SK-N-MC (cell line): ENCODE results near the gene TADA2B.

Experiments used
- DNase-seq: peaks from one replicate; pipeline ENCODE4 v3.0.0-alpha.2; 2011; ENCODE audit warnings: low read depth, low spot score
- H3K27ac ChIP-seq: fragments of 200-600 bp; sonication (generic); 2 replicates; pipeline ENCODE4 v1.5.1; 2016; ENCODE audit warnings: mixed run types
- H3K36me3 ChIP-seq: fragments of 200-600 bp; sonication (generic); 2 replicates; pipeline ENCODE4 v1.6.1; 2017; ENCODE audit warnings: antibody characterized with exemption, low read length, mixed read lengths; ENCODE audit not compliant: insufficient read depth
- H3K4me3 ChIP-seq: fragments of 200-600 bp; sonication (generic); 2 replicates; pipeline ENCODE4 v1.5.1; 2016
- H3K9ac ChIP-seq: fragments of 200-600 bp; sonication (generic); 2 replicates; pipeline ENCODE4 v1.8.0; 2017; ENCODE audit warnings: mixed run types, mixed read lengths; ENCODE audit not compliant: insufficient read length
- H3K9me3 ChIP-seq: fragments of 200-600 bp; sonication (generic); 2 replicates; pipeline ENCODE4 v1.6.1; 2017; ENCODE audit warnings: low read depth, mild to moderate bottlenecking, antibody characterized with exemption, low read length, moderate library complexity, mixed read lengths
- EZH2 ChIP-seq: fragments of 200-600 bp; sonication (generic); IDR thresholded peaks from one replicate; pipeline ENCODE4 v1.6.1; 2017; ENCODE audit warnings: antibody characterized with exemption
- FOXP2 ChIP-seq: optimal IDR thresholded peaks from 2 replicates; pipeline ENCODE3; 2011; ENCODE audit warnings: mild to moderate bottlenecking, moderate library complexity; ENCODE audit not compliant: insufficient read depth; ENCODE audit errors: extremely low read length, control extremely low read depth
- POLR2AphosphoS5 ChIP-seq: IDR thresholded peaks from 2 replicates; pipeline ENCODE4 v1.6.1; 2012; ENCODE audit warnings: mild to moderate bottlenecking, low read depth, low read length, borderline replicate concordance

TADA2B gene

GRCh38 chr4:7027284-7027683 lies 15.9 kb upstream of the TADA2B start:
- no peak overlapping the region for H3K27ac ChIP-seq
- no peak for TF ChIP-seq FOXP2
- no peak for TF ChIP-seq EZH2
- TF ChIP-seq POLR2AphosphoS5, result no peak
- H3K4me3 ChIP-seq, result no peak overlapping the region
- DNase-seq, result no peak
- no peaks in the 10 kb centered on the region for H3K9me3 ChIP-seq
- H3K36me3 ChIP-seq, result no peaks in the 10 kb centered on the region
- H3K9ac ChIP-seq, result no peak overlapping the region

- Histone ChIP-seq H3K4me3 (no peak overlapping the region), H3K27ac (no peak overlapping the region), H3K9me3 (no peaks in the 10 kb centered on the region), H3K9ac (no peak overlapping the region), H3K36me3 (no peaks in the 10 kb centered on the region)
- TF ChIP-seq FOXP2 (no peak), EZH2 (no peak), POLR2AphosphoS5 (no peak)
- DNase-seq, result no peak
Measured at GRCh38 chr4:7027913-7028312, 15.3 kb upstream of the TADA2B start.

GRCh38 chr4:7029212-7029611 lies 14.0 kb upstream of the TADA2B start:
- no peak for DNase-seq
- H3K9me3 ChIP-seq, result no peaks in the 10 kb centered on the region
- H3K9ac ChIP-seq, result no peak overlapping the region
- H3K36me3 ChIP-seq, result no peaks in the 10 kb centered on the region
- no peak overlapping the region for H3K27ac ChIP-seq
- no peak overlapping the region for H3K4me3 ChIP-seq
- TF ChIP-seq EZH2 (no peak), FOXP2 (no peak), POLR2AphosphoS5 (no peak)

- no peaks in the 10 kb centered on the region for H3K36me3 ChIP-seq
Measured at GRCh38 chr4:7029921-7030320, 13.3 kb upstream of the TADA2B start.

GRCh38 chr4:7030856-7031255 lies 12.3 kb upstream of the TADA2B start:
- TF ChIP-seq EZH2 (no peak), FOXP2 (no peak), POLR2AphosphoS5 (no peak)
- Histone ChIP-seq H3K9ac (no peak overlapping the region), H3K36me3 (no peaks in the 10 kb centered on the region), H3K4me3 (no peak overlapping the region), H3K9me3 (no peaks in the 10 kb centered on the region), H3K27ac (no peak overlapping the region)
- DNase-seq, result no peak

More at GRCh38 chr4:7029921-7030320, 13.3 kb upstream of the TADA2B start:
- Histone ChIP-seq H3K27ac (no peak overlapping the region), H3K4me3 (no peak overlapping the region), H3K9ac (no peak overlapping the region), H3K9me3 (no peaks in the 10 kb centered on the region)
- TF ChIP-seq POLR2AphosphoS5, result no peak
- no peak for TF ChIP-seq EZH2
- TF ChIP-seq FOXP2, result no peak
- DNase-seq, result no peak

- Histone ChIP-seq H3K27ac (no peak overlapping the region), H3K9ac (no peak overlapping the region), H3K4me3 (no peak overlapping the region), H3K36me3 (no peaks in the 10 kb centered on the region), H3K9me3 (no peaks in the 10 kb centered on the region)
- TF ChIP-seq EZH2 (no peak), FOXP2 (no peak), POLR2AphosphoS5 (no peak)
- DNase-seq, result no peak
Measured at GRCh38 chr4:7031558-7032449, 11.4 kb upstream of the TADA2B start.

GRCh38 chr4:7032596-7032995 lies 10.6 kb upstream of the TADA2B start:
- H3K4me3 ChIP-seq, result no peak overlapping the region
- TF ChIP-seq EZH2, result no peak
- no peak for TF ChIP-seq FOXP2
- no peak for TF ChIP-seq POLR2AphosphoS5
- no peaks in the 10 kb centered on the region for H3K36me3 ChIP-seq
- no peak overlapping the region for H3K27ac ChIP-seq
- no peak for DNase-seq
- H3K9me3 ChIP-seq, result no peaks in the 10 kb centered on the region
- H3K9ac ChIP-seq, result no peak overlapping the region

GRCh38 chr4:7034262-7035081 lies 8.7 kb upstream of the TADA2B start:
- no peak overlapping the region for H3K27ac ChIP-seq
- no peak overlapping the region for H3K4me3 ChIP-seq
- no peaks in the 10 kb centered on the region for H3K36me3 ChIP-seq
- H3K9me3 ChIP-seq, result no peaks in the 10 kb centered on the region
- no peak overlapping the region for H3K9ac ChIP-seq
- TF ChIP-seq FOXP2 (no peak), EZH2 (no peak), POLR2AphosphoS5 (no peak)
- DNase-seq, result no peak

GRCh38 chr4:7037425-7037824 lies 5.7 kb upstream of the TADA2B start:
- DNase-seq, result no peak
- Histone ChIP-seq H3K9ac (no peak overlapping the region), H3K9me3 (no peaks in the 10 kb centered on the region), H3K36me3 (no peaks in the 10 kb centered on the region), H3K4me3 (no peak overlapping the region), H3K27ac (no peak overlapping the region)
- TF ChIP-seq EZH2 (no peak), FOXP2 (no peak), POLR2AphosphoS5 (no peak)
